ENCODE measurements around the gene ALDH1A2.
"Not testable (repeated sequence)": the region's sequence is repeated elsewhere in the genome, so short reads cannot be mapped to it uniquely, and the experiment has no call there.

The ALDH1A2 gene

DNA sequence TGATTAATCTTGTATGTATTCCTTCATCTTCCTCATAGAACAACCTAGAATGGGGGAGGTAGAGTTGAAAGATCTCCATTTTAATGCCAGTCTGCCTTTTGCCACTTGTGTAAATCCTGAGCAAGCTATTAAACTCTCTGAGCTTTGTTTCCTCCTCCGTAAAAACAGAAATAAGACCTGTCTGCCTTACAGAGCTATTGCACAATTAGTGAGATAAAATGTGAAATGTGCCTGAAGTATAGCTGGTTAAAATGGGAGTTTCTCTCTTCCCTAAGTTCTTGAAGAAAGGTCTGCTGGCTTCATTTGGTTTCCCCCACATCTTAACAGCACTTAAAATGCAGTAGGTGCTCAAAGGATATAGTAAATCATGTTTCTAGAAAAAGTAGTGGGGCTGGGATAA, 19.0 kb downstream of the ALDH1A2 start:
- no peak for TF ChIP-seq CTCF (IDR thresholded peaks at IDR 0.05)
- Histone ChIP-seq H3K36me3 (no peaks in the 10 kb centered on the region), H3K27ac (no peak overlapping the region), H3K9me3 (no peaks in the 10 kb centered on the region), H3K4me1 (no peaks in the 10 kb centered on the region), H3K4me3 (no peak overlapping the region), H3K27me3 (no peaks in the 10 kb centered on the region)
- no peak for DNase-seq
- intact Hi-C loops (cut with DNase I; ENCODE audit: low total_unique reads): no loop called here

DNA sequence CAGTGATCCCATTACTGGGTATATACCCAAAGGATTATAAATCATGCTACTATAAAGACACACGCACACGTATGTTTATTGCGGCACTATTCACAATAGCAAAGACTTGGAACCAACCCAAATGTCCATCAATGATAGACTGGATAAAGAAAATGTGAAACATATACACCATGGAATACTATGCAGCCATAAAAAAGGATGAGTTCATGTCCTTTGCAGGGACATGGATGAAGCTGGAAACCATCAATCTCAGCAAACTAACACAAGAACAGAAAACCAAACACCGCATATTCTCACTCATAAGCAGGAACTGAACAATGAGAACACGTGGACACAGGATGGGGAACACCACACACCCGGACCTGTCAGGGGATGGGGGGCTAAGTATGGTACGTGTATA, 20.1 kb downstream of the ALDH1A2 start:
- H3K27ac ChIP-seq; H3K9me3 ChIP-seq; H3K4me1 ChIP-seq; DNase-seq; H3K36me3 ChIP-seq; H3K27me3 ChIP-seq; intact Hi-C loops (cut with DNase I; ENCODE audit: low total_unique reads); H3K4me3 ChIP-seq: not testable (repeated sequence)

DNA sequence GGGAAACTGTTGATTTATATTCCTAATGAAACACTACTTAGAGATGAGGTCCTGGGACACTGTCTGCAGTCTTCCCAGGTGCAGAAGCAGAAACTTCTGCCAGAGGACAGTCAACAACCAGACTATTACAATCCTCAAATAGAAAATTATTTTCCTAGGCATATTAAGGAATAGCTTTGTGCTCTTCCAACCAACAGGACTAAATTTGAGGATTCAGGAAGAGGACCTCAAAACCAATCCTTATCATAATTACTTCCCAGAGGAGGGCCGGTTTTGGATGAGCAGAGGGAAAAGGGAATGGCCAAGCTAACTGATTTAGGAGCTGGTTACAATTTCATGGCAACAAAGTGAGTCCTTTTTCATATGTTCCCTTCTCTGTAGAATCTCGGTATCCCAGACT, 21.0 kb downstream of the ALDH1A2 start:
- Histone ChIP-seq H3K27ac (no peak overlapping the region), H3K4me1 (no peaks in the 10 kb centered on the region), H3K4me3 (no peak overlapping the region), H3K36me3 (no peaks in the 10 kb centered on the region), H3K27me3 (no peaks in the 10 kb centered on the region), H3K9me3 (no peaks in the 10 kb centered on the region)
- no peak for DNase-seq
- intact Hi-C loops (cut with DNase I; ENCODE audit: low total_unique reads): no loop called here
- no peak for TF ChIP-seq CTCF (IDR thresholded peaks at IDR 0.05)

DNA sequence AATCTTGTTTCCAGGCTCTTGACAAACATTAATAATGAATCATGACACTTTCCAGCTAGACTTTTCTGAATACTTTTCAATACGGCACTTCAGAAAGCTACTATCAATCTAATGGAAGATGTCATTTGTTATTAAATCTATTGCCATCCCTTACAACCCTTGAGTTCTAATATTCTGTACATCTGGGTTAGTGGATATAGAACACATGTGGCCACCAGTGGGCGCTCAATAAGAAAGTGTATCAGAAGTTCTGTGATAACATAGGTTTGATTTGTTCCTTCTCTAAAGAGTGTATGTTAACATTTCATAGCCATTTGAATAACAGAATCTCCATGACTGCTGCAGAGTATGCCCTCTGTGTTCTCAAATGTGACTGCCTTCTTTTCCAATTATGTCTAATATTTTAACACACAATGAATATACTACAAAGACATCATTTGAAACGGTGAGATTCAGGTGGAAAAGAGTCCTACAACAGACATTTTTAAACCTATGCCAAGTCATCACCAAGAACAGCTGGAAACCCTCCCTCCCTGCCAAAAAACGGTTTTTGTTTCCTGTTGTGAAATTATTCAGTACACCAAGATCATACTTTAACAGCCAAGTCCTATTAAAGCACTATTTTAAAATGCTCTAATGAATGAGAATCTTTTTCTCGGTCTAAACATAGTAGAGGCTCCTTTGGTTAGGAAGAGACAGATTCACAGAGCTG, 22.2 kb downstream of the ALDH1A2 start:
- intact Hi-C loops (cut with DNase I; ENCODE audit: low total_unique reads): no loop called here
- peak in 1 of 2 donors; percentile 65 for DNase-seq
- no peak overlapping the region for H3K4me3 ChIP-seq

GRCh38 chr15:58042006-58042405, 23.5 kb downstream of the ALDH1A2 start:
- H3K36me3 ChIP-seq: no peaks in the 10 kb centered on the region
- H3K4me3 ChIP-seq: no peak overlapping the region
- H3K9me3 ChIP-seq: no peaks in the 10 kb centered on the region
- no peaks in the 10 kb centered on the region for H3K27me3 ChIP-seq
- intact Hi-C loops (cut with DNase I; ENCODE audit: low total_unique reads): no loop called here
- no peak for DNase-seq
- H3K4me1 ChIP-seq: no peaks in the 10 kb centered on the region
- no peak for TF ChIP-seq CTCF (IDR thresholded peaks at IDR 0.05)
- no peak overlapping the region for H3K27ac ChIP-seq

More for the DNA sequence above, 22.2 kb downstream of the ALDH1A2 start:
- H3K27ac ChIP-seq: no peak overlapping the region
- H3K4me1 ChIP-seq: no peaks in the 10 kb centered on the region
- H3K9me3 ChIP-seq: no peaks in the 10 kb centered on the region
- H3K27me3 ChIP-seq: no peaks in the 10 kb centered on the region
- no peaks in the 10 kb centered on the region for H3K36me3 ChIP-seq
- TF ChIP-seq CTCF (IDR thresholded peaks at IDR 0.05): peak; percentile 32

DNA sequence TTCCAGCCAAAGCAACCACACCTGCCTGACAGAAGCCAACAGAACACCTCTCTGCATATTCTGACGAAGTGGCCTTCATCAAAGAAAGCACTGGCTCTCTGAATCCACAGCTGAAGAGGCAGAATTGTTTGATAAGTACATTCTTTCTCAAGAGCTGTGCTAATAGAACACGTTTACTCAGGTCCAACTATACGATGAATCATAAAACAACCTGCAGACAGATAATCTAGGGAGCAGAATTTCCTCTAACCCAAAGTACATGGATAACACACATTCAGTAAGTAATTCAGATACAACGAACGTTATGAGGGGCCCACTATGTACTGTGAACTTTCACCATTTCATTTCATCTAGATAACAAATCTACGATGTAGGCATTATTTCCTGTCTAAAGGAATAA, 25.4 kb downstream of the ALDH1A2 start:
- TF ChIP-seq CTCF (IDR thresholded peaks at IDR 0.05): no peak

More for the DNA sequence above, 25.4 kb downstream of the ALDH1A2 start:
- intact Hi-C loops (cut with DNase I; ENCODE audit: low total_unique reads): no loop called here
- no peaks in the 10 kb centered on the region for H3K9me3 ChIP-seq
- no peaks in the 10 kb centered on the region for H3K4me1 ChIP-seq
- H3K4me3 ChIP-seq: no peak overlapping the region
- no peak overlapping the region for H3K27ac ChIP-seq
- H3K36me3 ChIP-seq: no peaks in the 10 kb centered on the region
- H3K27me3 ChIP-seq: no peaks in the 10 kb centered on the region
- no peak for DNase-seq

All from tibial artery (tissue), 4 donors.